Inflammatory macrophage treated with lipopolysaccharide for 1 hour (primary cell): ENCODE measurements around the gene VPS13C.

ENCODE experiments used
- DNase-seq, 2 donors: peaks; one replicate each; pipeline ENCODE4 v3.0.0-alpha.2; 2020 to 2022

VPS13C gene

GRCh38 chr15:62060113-62060895, at the start of gene VPS13C:
TSS of gene VPS13C (minus strand) at chr15:62060447. CDS start at chr15:62060374, 73 bp downstream.
- DNase-seq: peak; percentile 95

GRCh38 chr15:62109437-62109836, 49.2 kb upstream of the VPS13C start:
- no peak for DNase-seq

GRCh38 chr15:62108411-62108810, 48.2 kb upstream of the VPS13C start:
- no peak for DNase-seq

GRCh38 chr15:62107571-62108121, 47.4 kb upstream of the VPS13C start:
- DNase-seq: no peak

GRCh38 chr15:62106096-62106495, 45.8 kb upstream of the VPS13C start:
- DNase-seq: no peak

GRCh38 chr15:62105266-62105665, 45.0 kb upstream of the VPS13C start:
- DNase-seq: no peak

GRCh38 chr15:62104846-62105245, 44.6 kb upstream of the VPS13C start:
- no peak for DNase-seq

GRCh38 chr15:62104401-62104800, 44.2 kb upstream of the VPS13C start:
- no peak for DNase-seq

- no peak for DNase-seq
These were observed 43.2 kb upstream of the VPS13C start for GRCh38 chr15:62103431-62103830.

GRCh38 chr15:62099094-62099601, 38.9 kb upstream of the VPS13C start:
- DNase-seq: peak in 1 of 2 donors; percentile 45

- no peak for DNase-seq
These were observed 34.1 kb upstream of the VPS13C start for GRCh38 chr15:62094388-62094787.

GRCh38 chr15:62093809-62094208, 33.6 kb upstream of the VPS13C start:
- DNase-seq: no peak

- no peak for DNase-seq
These were observed 30.7 kb upstream of the VPS13C start for GRCh38 chr15:62090988-62091387.

GRCh38 chr15:62089616-62090015, 29.4 kb upstream of the VPS13C start:
- DNase-seq: no peak

GRCh38 chr15:62088353-62088693, 28.1 kb upstream of the VPS13C start:
- no peak for DNase-seq

GRCh38 chr15:62087671-62088352, 27.6 kb upstream of the VPS13C start:
- peak; percentile 18 to 44 for DNase-seq

- peak; percentile 19 to 20 for DNase-seq
These were observed 25.5 kb upstream of the VPS13C start for GRCh38 chr15:62085740-62086139.

- no peak for DNase-seq
These were observed 23.2 kb upstream of the VPS13C start for GRCh38 chr15:62083194-62084154.

- DNase-seq: peak in 1 of 2 donors; percentile 25
These were observed 19.3 kb upstream of the VPS13C start for GRCh38 chr15:62079594-62079993.

- DNase-seq: no peak
These were observed 15.5 kb upstream of the VPS13C start for GRCh38 chr15:62075595-62076277.

- DNase-seq: peak; percentile 40 to 87
These were observed 11.6 kb upstream of the VPS13C start for GRCh38 chr15:62071711-62072308.

- DNase-seq: no peak
These were observed 9.3 kb upstream of the VPS13C start for GRCh38 chr15:62069551-62069950.
